CD14-positive monocyte (primary cell): ENCODE results near the gene PCGF5. TPM values are rescaled to one million over a fixed set of nuclear protein-coding genes. Genes with fewer than 3 reads are reported as not detected.

ENCODE experiments used
- DNase-seq, 3 donors: peaks; one replicate each; pipeline ENCODE4 v3.0.0-alpha.2; 2011 to 2022
- H2AFZ ChIP-seq: 2 replicates; pipeline ENCODE4 v1.6.0; 2012; ENCODE audit warnings: mild to moderate bottlenecking, low read depth, low read length, inconsistent platforms; ENCODE audit not compliant: insufficient read depth, poor library complexity, severe bottlenecking
- H3K27ac ChIP-seq, 2 donors: 1 replicate in 1 of 2; 2 replicates in 1 of 2; pipeline ENCODE4 v1.5.1; 2012 to 2013; ENCODE audit warnings: low read length in 2 of 2, control low read depth in 1 of 2, inconsistent platforms in 1 of 2, low read depth in 1 of 2, mild to moderate bottlenecking in 1 of 2
- H3K27me3 ChIP-seq, 2 donors: one replicate each; pipeline versions ENCODE4 v1.6.0 to v1.6.1; 2011 to 2013; ENCODE audit warnings: low read length in 2 of 2; ENCODE audit not compliant: control insufficient read depth in 2 of 2, insufficient read depth in 2 of 2
- H3K36me3 ChIP-seq, 2 donors: replicated peaks in 1 of 2; 1 replicate in 1 of 2; 2 replicates in 1 of 2; pipeline versions ENCODE4 v1.5.1 to v1.6.1; 2012 to 2013; ENCODE audit warnings: low read length in 2 of 2, control low read depth in 1 of 2, inconsistent platforms in 1 of 2, mild to moderate bottlenecking in 1 of 2; ENCODE audit not compliant: insufficient read depth in 2 of 2, control insufficient read depth in 1 of 2
- H3K4me1 ChIP-seq, 2 donors: 1 replicate in 1 of 2; 2 replicates in 1 of 2; pipeline versions ENCODE4 v1.5.1 to v1.6.1; 2012 to 2013; ENCODE audit warnings: low read length in 2 of 2, control low read depth in 1 of 2, inconsistent platforms in 1 of 2, mild to moderate bottlenecking in 1 of 2, moderate library complexity in 1 of 2; ENCODE audit not compliant: insufficient read depth in 2 of 2, control insufficient read depth in 1 of 2
- H3K4me2 ChIP-seq: replicated peaks from 2 replicates; pipeline ENCODE3; 2012; ENCODE audit warnings: low read length, moderate library complexity, mild to moderate bottlenecking; ENCODE audit not compliant: poor library complexity, severe bottlenecking; ENCODE audit errors: extremely low read depth
- H3K4me3 ChIP-seq, 3 experiments: fragments of 200-600 bp in 1 of 3; sonication (generic) in 1 of 3; replicated peaks in 1 of 3; 1 replicate in 2 of 3; 2 replicates in 1 of 3; pipeline ENCODE4 v1.5.1; 2011 to 2013; ENCODE audit warnings: low read length in 3 of 3, mild to moderate bottlenecking in 3 of 3, control low read depth in 2 of 3, low read depth in 2 of 3, inconsistent platforms in 1 of 3, moderate library complexity in 1 of 3
- H3K79me2 ChIP-seq: 2 replicates; pipeline ENCODE4 v1.6.0; 2012; ENCODE audit warnings: mild to moderate bottlenecking, control low read depth, inconsistent platforms, low read length, moderate library complexity; ENCODE audit not compliant: insufficient read depth
- H3K9ac ChIP-seq: 2 replicates; pipeline ENCODE4 v1.6.0; 2017; ENCODE audit warnings: low read length, mild to moderate bottlenecking; ENCODE audit not compliant: insufficient read depth, poor library complexity, severe bottlenecking
- H3K9me3 ChIP-seq, 2 donors: replicated peaks in 1 of 2; 1 replicate in 1 of 2; 2 replicates in 1 of 2; pipeline versions ENCODE4 v1.5.1 to v1.6.1; 2012 to 2013; ENCODE audit warnings: low read length in 2 of 2, control low read depth in 1 of 2; ENCODE audit not compliant: control insufficient read depth in 1 of 2, insufficient read depth in 1 of 2
- H4K20me1 ChIP-seq: 2 replicates; pipeline ENCODE4 v1.6.0; 2012; ENCODE audit warnings: mild to moderate bottlenecking, low read length, control low read depth, moderate library complexity; ENCODE audit not compliant: insufficient read depth
- H3K27ac Mint-ChIP-seq, 7 donors: one replicate each; pipeline ENCODE4 v1.8.0; 2020; ENCODE audit warnings: mild to moderate bottlenecking in 7 of 7, mixed read lengths in 7 of 7, moderate library complexity in 6 of 7, inconsistent platforms in 2 of 7
- H3K27me3 Mint-ChIP-seq, 3 donors: one replicate each; pipeline ENCODE4 v1.8.0; 2021 to 2022; ENCODE audit warnings: low read depth in 3 of 3, mild to moderate bottlenecking in 3 of 3, mixed read lengths in 3 of 3, moderate library complexity in 3 of 3, inconsistent platforms in 1 of 3
- H3K36me3 Mint-ChIP-seq, 2 donors: one replicate each; pipeline ENCODE4 v1.8.0; 2020; ENCODE audit warnings: mixed read lengths in 2 of 2, inconsistent platforms in 1 of 2, mild to moderate bottlenecking in 1 of 2
- H3K4me1 Mint-ChIP-seq: one replicate; pipeline ENCODE4 v1.8.0; 2020; ENCODE audit warnings: mild to moderate bottlenecking, mixed read lengths
- H3K4me3 Mint-ChIP-seq, 2 donors: one replicate each; pipeline ENCODE4 v1.8.0; 2020; ENCODE audit warnings: mild to moderate bottlenecking in 2 of 2, mixed read lengths in 2 of 2, moderate library complexity in 1 of 2
- H3K9me3 Mint-ChIP-seq, 7 donors: one replicate each; pipeline ENCODE4 v1.8.0; 2020 to 2022; ENCODE audit warnings: mixed read lengths in 7 of 7, mild to moderate bottlenecking in 6 of 7, moderate library complexity in 6 of 7, inconsistent platforms in 2 of 7
- WGBS: methylation state at CpG from one replicate; pipeline ENCODE4 v1.1.5; 2013; ENCODE audit warnings: missing lambda C conversion rate; ENCODE audit not compliant: insufficient coverage; 5-methylcytosine and 5-hydroxymethylcytosine counted together
- intact Hi-C, 2 donors: fragments of 100-400 bp; cut with micrococcal nuclease; formaldehyde crosslinking; loops; one replicate each; pipeline versions ENCODE4 v1.15.0 to v1.15.1; 2023
- polyA plus RNA-seq, 3 donors: library from polyadenylated mRNA; depleted of rRNA in 1 of 3; unstranded in 2 of 3; stranded (reverse) in 1 of 3; fragments of 300-500 nt in 2 of 3; fragments of >200 nt in 1 of 3; fragmentation: Illumina TruSeq in 2 of 3; gene quantifications; 1 replicate in 2 of 3; 2 replicates in 1 of 3; pipeline ENCODE4 v1.2.3, GENCODE V29; 2012 to 2021
- TF ChIP-seq, protein P1 (sequence below): fragments of 200-600 bp; IDR thresholded peaks from one replicate; pipeline ENCODE4 v1.8.0; 2022; ENCODE audit warnings: antibody characterized with exemption, mild to moderate bottlenecking

PCGF5 gene
- polyA plus RNA-seq, 3 donors, result 55.2 to 80.3 (median 58.7) TPM

DNA sequence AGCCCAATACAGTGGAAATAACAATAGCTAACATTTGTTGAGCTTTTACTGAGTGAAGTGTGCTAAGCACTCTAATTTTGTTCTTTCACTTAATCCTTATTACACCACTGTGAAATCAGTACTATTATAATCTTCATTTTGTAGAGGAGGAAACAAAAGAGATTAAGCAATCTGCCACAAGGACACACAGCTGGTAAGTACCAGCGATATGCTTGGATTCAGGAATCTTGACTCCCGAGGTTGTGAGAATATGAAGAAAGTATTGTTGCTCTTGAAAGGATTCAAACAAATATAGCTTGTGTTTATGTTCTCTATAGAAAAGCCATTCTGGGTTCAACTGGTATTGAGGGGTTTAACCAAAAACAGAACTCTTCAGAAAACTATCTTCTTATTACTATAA, 96.0 kb downstream of the PCGF5 start:
- H3K27ac Mint-ChIP-seq, result no peak overlapping the region
- WGBS, result no CpG with 5 or more reads among the region's 2 CpGs
- H3K4me1 Mint-ChIP-seq, result no peaks in the 10 kb centered on the region

DNA sequence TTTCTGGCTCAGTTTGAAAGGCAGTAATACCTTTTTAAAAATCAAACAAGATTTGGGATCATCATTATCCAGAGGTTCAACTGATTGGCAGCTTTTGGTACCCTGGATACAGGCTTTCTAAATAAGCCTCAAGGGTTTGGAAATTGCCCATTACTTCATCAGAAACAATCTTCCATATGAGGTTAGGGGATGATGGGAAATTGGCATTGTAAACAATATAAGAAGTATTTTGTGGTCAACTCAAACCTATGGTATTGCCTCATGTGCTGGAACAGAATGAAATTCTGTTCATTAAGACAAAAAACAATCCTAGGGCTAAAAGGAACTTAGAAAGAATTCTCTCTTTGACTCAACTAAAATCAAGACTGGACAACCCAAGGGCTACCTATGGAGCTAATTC, 97.1 kb downstream of the PCGF5 start:
- Mint-ChIP-seq H3K4me1 (no peaks in the 10 kb centered on the region), H3K36me3 (no peaks in the 10 kb centered on the region), H3K27me3 (peaks cover 0 to 5% (median 2%) of the 10 kb centered on the region in 3 donors), H3K4me3 (no peak overlapping the region), H3K9me3 (peaks cover 0 to 6% (median 0%) of the 10 kb centered on the region in 7 donors), H3K27ac (no peak overlapping the region)
- TF ChIP-seq, protein P1, sequence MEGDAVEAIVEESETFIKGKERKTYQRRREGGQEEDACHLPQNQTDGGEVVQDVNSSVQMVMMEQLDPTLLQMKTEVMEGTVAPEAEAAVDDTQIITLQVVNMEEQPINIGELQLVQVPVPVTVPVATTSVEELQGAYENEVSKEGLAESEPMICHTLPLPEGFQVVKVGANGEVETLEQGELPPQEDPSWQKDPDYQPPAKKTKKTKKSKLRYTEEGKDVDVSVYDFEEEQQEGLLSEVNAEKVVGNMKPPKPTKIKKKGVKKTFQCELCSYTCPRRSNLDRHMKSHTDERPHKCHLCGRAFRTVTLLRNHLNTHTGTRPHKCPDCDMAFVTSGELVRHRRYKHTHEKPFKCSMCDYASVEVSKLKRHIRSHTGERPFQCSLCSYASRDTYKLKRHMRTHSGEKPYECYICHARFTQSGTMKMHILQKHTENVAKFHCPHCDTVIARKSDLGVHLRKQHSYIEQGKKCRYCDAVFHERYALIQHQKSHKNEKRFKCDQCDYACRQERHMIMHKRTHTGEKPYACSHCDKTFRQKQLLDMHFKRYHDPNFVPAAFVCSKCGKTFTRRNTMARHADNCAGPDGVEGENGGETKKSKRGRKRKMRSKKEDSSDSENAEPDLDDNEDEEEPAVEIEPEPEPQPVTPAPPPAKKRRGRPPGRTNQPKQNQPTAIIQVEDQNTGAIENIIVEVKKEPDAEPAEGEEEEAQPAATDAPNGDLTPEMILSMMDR, result no peak
- intact Hi-C loops, result no loop called here
- Histone ChIP-seq H3K4me1 (no peaks in the 10 kb centered on the region), H3K79me2 (no peaks in the 10 kb centered on the region), H3K4me2 (no peak overlapping the region), H3K9me3 (no peaks in the 10 kb centered on the region), H3K36me3 (no peaks in the 10 kb centered on the region), H3K27ac (no peak overlapping the region), H3K9ac (no peak overlapping the region), H3K4me3 (no peak overlapping the region), H3K27me3 (no peaks in the 10 kb centered on the region), H2AFZ (no peak overlapping the region), H4K20me1 (no peaks in the 10 kb centered on the region)
- no peak for DNase-seq

More for the DNA sequence above, 96.0 kb downstream of the PCGF5 start:
- H3K79me2 ChIP-seq, result no peaks in the 10 kb centered on the region
- Mint-ChIP-seq H3K27me3 (peaks cover 0 to 5% (median 2%) of the 10 kb centered on the region in 3 donors), H3K4me3 (no peak overlapping the region), H3K9me3 (peaks cover 0 to 6% (median 0%) of the 10 kb centered on the region in 7 donors), H3K36me3 (no peaks in the 10 kb centered on the region)
- H3K4me3 ChIP-seq, result no peak overlapping the region
- H3K27me3 ChIP-seq, result no peaks in the 10 kb centered on the region
- H3K9ac ChIP-seq, result no peak overlapping the region
- DNase-seq, result no peak
- no peaks in the 10 kb centered on the region for H4K20me1 ChIP-seq
- no peaks in the 10 kb centered on the region for H3K9me3 ChIP-seq
- H3K4me1 ChIP-seq, result no peaks in the 10 kb centered on the region
- H3K4me2 ChIP-seq, result no peak overlapping the region
- TF ChIP-seq, protein P1, result no peak
- intact Hi-C loops, result no loop called here
- no peak overlapping the region for H2AFZ ChIP-seq
- H3K27ac ChIP-seq, result no peak overlapping the region
- H3K36me3 ChIP-seq, result no peaks in the 10 kb centered on the region
